GM21390 (cell line): Measurements from ENCODE around the gene ZIC2.

Experiments
- ATAC-seq: cut with Tn5 transposase; IDR thresholded peaks from one replicate; pipeline ENCODE4 v1.9.1; 2021; ENCODE audit not compliant: unreplicated experiment

Gene ZIC2

GRCh38 chr13:99985241-99985874, 3.8 kb downstream of the ZIC2 start:
- no peak for ATAC-seq

- ATAC-seq = no peak
Measured at GRCh38 chr13:99985886-99986527, 4.4 kb downstream of the ZIC2 start.

GRCh38 chr13:99986741-99987140, 5.2 kb downstream of the ZIC2 start:
- no peak for ATAC-seq

GRCh38 chr13:99987154-99988019, 5.8 kb downstream of the ZIC2 start:
- ATAC-seq = no peak

- ATAC-seq = no peak
Measured at GRCh38 chr13:99988529-99989275, 7.1 kb downstream of the ZIC2 start.

GRCh38 chr13:99989276-99990125, 7.9 kb downstream of the ZIC2 start:
- no peak for ATAC-seq

GRCh38 chr13:99990126-99990977, 8.8 kb downstream of the ZIC2 start:
- ATAC-seq = no peak

DNA sequence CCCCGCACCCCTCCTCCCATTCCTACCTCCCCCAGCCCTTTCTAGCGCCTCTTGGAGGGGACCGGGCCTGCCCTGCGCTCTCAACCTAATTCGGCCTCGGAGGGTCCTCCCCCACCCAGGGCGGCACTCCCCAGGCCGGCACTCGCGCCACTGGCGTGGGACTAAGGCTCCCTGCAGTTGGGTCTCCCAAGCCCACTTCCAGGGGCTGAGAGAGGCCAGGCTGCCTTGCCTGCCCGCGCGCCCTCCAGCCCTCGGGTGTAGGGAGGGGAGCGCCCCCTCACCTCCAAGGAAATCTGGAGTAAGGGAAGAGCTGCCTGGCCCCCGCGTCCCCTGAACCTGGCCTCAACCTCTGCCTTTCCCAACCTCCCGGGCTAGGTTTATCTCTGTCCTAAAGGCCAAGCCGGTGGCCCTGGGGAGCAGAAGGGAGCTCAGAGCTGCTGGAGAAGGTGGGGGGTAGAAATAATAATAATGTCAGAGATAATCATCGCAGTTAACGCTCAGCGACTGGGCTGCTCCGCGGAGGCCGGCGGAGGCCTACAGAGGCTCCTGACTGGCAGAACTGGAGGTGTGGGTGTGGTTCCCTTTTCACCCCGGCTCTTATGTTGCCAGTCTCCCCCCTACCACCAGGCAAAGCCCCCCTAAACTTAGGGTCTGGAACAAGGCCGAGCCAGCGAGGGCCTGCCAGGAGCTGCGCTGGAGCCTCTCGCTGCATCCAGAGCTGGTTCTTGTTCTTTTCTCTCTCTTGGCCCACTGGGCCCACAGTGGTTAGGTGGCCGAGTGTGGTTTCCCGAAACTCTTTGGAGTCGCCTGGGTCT, 9.6 kb downstream of the ZIC2 start:
- no peak for ATAC-seq

DNA sequence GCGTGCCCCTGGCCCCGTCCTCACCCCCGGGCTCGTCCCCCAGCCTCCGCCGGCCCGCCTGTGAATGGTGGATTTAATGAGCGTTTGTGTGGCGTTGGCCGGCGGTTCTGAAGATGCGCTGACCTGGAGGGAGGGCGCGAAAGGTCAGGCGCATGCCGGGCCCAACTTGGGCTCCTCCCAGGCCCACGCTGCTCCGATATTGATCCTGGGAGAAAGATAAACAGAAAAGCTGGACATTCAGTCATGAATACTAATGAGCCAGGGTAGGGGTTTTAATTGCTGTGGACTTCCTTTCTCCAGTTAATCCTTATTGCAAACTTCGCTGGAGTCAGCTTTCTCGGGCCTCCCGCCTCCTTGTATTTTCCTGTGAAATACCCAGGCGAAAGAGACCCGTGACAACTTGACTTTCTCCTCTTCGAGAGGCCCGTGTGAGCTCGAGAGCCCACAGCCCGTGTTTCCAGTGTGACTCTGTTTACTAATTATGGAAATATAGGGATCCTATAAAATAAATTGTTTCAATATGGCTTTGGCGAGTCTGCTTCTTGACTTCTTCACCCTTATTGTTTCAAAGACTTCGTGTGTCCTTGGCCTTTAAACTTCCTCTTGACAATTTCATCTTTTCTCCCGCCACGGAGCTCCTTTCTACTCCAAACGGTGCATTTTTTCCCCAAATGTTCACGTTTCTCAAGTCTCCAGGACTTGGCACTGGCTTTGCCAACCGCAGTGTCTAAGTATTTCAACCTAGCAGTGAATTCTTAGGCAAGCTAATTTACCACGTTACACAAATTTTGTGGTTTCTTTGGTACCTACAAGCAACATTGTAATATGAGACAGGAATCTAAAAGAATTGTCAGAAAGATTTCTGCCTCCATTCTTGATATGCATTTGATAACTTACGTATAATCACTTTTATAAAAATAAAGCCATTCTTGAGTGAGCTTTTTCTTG, 10.5 kb downstream of the ZIC2 start:
- ATAC-seq = no peak

DNA sequence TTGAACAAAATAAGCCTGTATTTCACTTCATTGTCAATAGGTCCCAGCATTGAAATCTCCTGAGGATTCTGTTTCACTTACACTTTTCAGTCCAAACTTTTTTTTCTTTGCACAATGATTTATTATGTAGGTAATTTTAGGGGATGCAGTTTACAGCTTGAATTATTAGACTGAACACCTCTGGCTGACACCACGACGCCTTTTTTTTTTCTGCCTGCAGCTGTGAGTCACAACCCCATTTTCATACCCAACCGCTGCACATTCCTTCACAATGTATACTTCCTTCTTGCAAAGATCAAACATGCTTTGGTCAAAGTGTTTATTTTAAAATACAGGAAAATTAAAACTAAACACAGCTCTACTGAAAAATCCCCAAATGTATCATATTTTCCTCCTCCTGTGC, 11.4 kb downstream of the ZIC2 start:
- ATAC-seq = no peak

- ATAC-seq = no peak
Measured at GRCh38 chr13:99993660-99994637, 12.4 kb downstream of the ZIC2 start.

DNA sequence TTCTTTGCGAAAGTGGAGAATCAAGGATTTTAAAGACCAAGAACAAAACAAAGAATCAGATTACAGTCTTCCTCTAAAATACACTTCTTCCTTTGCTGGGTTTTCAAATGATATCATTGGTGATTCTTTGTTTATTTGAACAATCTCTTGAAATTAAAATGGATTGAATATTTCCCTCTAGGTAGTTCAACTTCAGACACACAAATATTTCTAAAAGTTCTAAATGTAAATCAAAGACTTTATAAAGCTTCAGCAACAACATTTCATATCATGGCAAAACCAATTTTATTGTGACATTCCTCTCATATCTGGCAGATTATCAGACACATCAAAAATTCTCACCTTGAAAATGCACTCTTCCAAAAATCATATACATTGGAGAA, 13.0 kb downstream of the ZIC2 start:
- no peak for ATAC-seq

- ATAC-seq = no peak
Measured at GRCh38 chr13:99995104-99995588, 13.6 kb downstream of the ZIC2 start.

DNA sequence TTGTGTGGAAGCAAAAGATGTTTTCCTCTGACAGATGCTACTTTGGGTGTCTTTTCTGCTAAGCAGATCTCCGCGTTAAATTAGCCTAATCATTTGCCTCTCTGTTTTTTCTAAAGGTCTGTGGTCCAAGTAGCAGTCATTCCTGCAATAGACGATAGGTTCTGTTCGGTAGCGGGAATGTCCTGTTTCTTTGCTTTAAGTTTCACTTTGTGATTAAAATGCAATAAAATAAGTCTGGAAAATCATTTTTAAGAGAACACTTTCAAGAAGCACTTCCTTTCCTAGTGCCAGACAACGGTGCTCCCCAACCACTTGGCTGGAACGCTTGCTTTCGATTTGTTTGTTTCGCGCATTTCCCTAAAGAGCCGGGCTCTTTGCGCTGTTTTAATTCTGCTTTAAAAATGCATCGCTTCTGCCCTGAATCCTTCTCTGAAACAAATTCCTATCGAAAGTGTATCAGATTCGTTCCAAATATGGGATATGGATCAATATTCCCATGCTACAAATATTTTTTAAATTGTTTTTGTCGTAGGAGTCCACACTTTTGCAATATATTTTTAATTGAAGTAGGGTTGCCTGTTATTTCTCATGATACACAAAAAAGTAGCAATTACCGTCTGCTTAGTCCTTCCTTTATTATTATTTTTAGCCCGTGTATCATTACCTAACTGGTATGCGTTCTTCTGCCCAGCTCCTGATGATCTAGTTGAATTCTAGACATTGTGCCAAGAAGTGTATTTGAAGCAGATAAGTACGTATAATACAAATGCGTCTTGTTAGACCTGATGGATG, 14.2 kb downstream of the ZIC2 start:
- no peak for ATAC-seq

DNA sequence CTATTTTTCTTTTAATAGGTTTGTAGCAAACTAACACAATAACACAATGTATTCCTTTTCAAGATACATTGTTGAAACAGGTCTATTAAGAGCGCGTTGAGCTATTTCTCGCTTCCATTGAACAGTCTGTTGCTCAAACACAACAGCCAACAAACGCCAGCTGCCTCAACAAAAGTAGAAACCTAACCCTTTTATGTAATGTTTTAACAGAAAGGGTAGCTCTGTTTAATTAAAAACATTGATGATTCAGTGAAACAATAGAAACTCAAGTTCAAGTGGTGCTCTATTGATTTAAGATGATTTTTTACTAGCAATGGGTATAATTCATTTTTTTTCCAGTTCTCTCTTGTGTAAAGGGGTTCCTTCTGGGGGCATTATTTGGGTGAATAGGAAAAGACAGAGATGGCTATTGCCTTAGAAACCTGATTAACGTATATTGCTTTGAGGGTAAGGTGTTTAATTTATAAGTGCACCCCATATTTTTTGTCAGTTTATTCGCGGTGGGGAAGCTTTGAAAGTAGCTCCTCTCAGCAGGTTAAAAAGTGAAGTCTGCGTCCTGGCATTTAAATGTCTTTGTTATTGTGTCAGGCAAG, 14.9 kb downstream of the ZIC2 start:
- ATAC-seq = no peak
